Erythroblast (primary cell): ENCODE measurements around the gene COBL.

Experiments
- GATA1 ChIP-seq: IDR thresholded peaks from 2 replicates; pipeline ENCODE4 v1.6.1; 2011; ENCODE audit warnings: low read depth, mild to moderate bottlenecking, control low read depth, low read length, moderate library complexity
- POLR2A ChIP-seq: IDR thresholded peaks from 2 replicates; pipeline ENCODE4 v1.6.1; 2011; ENCODE audit warnings: mild to moderate bottlenecking, low read length

- TF ChIP-seq POLR2A = no peak
- TF ChIP-seq GATA1 = no peak
Measured at GRCh38 chr7:51219261-51219988, 97.2 kb downstream of the COBL start.
